ENCODE measurements around the gene AIFM1. TPM values are rescaled to one million over a fixed set of nuclear protein-coding genes. Genes with fewer than 3 reads are reported as not detected.

The AIFM1 gene
- total RNA-seq, 4 donors from 2014 or later = 7.6 to 15.0 (median 10.4) TPM

GRCh38 chrX:130167040-130167439, 1.4 kb upstream of the AIFM1 start:
- intact Hi-C loops (cut with DNase I; ENCODE audit: low total_unique reads) = no loop called here
- DNase-seq (ENCODE audit: low spot score in 2 of 2) = no peak
- 57 to 68% methylated on average over 4 of the region's 4 CpGs for WGBS, 2 donors
- no peak overlapping the region for H3K4me3 ChIP-seq (ENCODE audit: low read depth, poor library complexity, severe bottlenecking)
- no peak for TF ChIP-seq POLR2A (IDR thresholded peaks at IDR 0.05)
- no peak for TF ChIP-seq CTCF (IDR thresholded peaks at IDR 0.05)

- intact Hi-C loops (cut with DNase I; ENCODE audit: low total_unique reads) = no loop called here
- DNase-seq (ENCODE audit: low spot score in 2 of 2) = no peak
- WGBS, 2 donors = 0 to 44% methylated on average over 4 of the region's 4 CpGs
- TF ChIP-seq POLR2A (IDR thresholded peaks at IDR 0.05) (no peak), CTCF (IDR thresholded peaks at IDR 0.05) (no peak)
- H3K4me3 ChIP-seq (ENCODE audit: low read depth, poor library complexity, severe bottlenecking) = peak overlapping the region; percentile 32
These were observed 799 bp upstream of the AIFM1 start for GRCh38 chrX:130166503-130166777.

GRCh38 chrX:130165181-130165702, 399 bp downstream of the AIFM1 start:
- H3K4me3 ChIP-seq (ENCODE audit: low read depth, poor library complexity, severe bottlenecking) = peak overlapping the region; percentile 32
- DNase-seq (ENCODE audit: low spot score in 2 of 2) = peak in 1 of 2 donors; percentile 39
- TF ChIP-seq CTCF (IDR thresholded peaks at IDR 0.05) (no peak), POLR2A (IDR thresholded peaks at IDR 0.05) (no peak)
- 1 to 54% methylated on average over 25 to 32 of the region's 32 CpGs for WGBS, 2 donors
- intact Hi-C loops (cut with DNase I; ENCODE audit: low total_unique reads) = no loop called here

GRCh38 chrX:130163398-130163797, 2.2 kb downstream of the AIFM1 start:
- WGBS, 2 donors = 71 to 75% methylated on average over 2 of the region's 2 CpGs
- no peak overlapping the region for H3K4me3 ChIP-seq (ENCODE audit: low read depth, poor library complexity, severe bottlenecking)
- intact Hi-C loops (cut with DNase I; ENCODE audit: low total_unique reads) = no loop called here

GRCh38 chrX:130162094-130162735, 3.4 kb downstream of the AIFM1 start:
- intact Hi-C loops (cut with DNase I; ENCODE audit: low total_unique reads) = no loop called here
- TF ChIP-seq POLR2A (IDR thresholded peaks at IDR 0.05) (no peak), CTCF (IDR thresholded peaks at IDR 0.05) (no peak)
- WGBS, 2 donors = 44 to 45% methylated on average over 6 of the region's 6 CpGs
- no peak overlapping the region for H3K4me3 ChIP-seq (ENCODE audit: low read depth, poor library complexity, severe bottlenecking)
- no peak for DNase-seq (ENCODE audit: low spot score in 2 of 2)

More at GRCh38 chrX:130163398-130163797, 2.2 kb downstream of the AIFM1 start:
- DNase-seq (ENCODE audit: low spot score in 2 of 2) = no peak
- TF ChIP-seq POLR2A (IDR thresholded peaks at IDR 0.05) (no peak), CTCF (IDR thresholded peaks at IDR 0.05) (no peak)

- TF ChIP-seq POLR2A (IDR thresholded peaks at IDR 0.05) (no peak), CTCF (IDR thresholded peaks at IDR 0.05) (no peak)
- intact Hi-C loops (cut with DNase I; ENCODE audit: low total_unique reads) = no loop called here
- WGBS, 2 donors = 77 to 92% methylated on average over 4 of the region's 4 CpGs
- DNase-seq (ENCODE audit: low spot score in 2 of 2) = no peak
- no peak overlapping the region for H3K4me3 ChIP-seq (ENCODE audit: low read depth, poor library complexity, severe bottlenecking)
These were observed 5.9 kb downstream of the AIFM1 start for GRCh38 chrX:130159776-130160175.

Measured in lower leg skin (tissue), 4 donors.